ENCODE data around the gene PHF5A.

DNA sequence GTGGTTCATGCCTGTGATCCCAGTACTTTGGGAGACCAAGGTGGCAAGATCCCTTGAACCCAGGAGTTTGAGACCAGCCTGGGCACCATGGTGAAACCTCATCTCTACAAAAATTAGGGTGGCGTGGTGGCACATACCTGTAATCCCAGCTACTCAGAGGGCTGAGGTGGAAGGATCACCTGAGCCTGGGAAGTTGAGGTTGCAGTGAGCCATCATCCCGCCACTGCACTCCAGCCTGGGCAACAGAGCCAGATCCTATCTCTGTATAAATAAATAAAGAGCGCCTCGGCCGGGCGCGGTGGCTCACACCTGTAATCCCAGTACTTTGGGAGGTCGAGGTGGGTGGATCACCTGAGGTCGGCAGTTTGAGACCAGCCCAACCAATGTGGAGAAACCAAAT, 49.8 kb downstream of the PHF5A start:
- TF ChIP-seq POLR2AphosphoS5 (IDR thresholded peaks at IDR 0.05): no peak
- TF ChIP-seq, protein P1, sequence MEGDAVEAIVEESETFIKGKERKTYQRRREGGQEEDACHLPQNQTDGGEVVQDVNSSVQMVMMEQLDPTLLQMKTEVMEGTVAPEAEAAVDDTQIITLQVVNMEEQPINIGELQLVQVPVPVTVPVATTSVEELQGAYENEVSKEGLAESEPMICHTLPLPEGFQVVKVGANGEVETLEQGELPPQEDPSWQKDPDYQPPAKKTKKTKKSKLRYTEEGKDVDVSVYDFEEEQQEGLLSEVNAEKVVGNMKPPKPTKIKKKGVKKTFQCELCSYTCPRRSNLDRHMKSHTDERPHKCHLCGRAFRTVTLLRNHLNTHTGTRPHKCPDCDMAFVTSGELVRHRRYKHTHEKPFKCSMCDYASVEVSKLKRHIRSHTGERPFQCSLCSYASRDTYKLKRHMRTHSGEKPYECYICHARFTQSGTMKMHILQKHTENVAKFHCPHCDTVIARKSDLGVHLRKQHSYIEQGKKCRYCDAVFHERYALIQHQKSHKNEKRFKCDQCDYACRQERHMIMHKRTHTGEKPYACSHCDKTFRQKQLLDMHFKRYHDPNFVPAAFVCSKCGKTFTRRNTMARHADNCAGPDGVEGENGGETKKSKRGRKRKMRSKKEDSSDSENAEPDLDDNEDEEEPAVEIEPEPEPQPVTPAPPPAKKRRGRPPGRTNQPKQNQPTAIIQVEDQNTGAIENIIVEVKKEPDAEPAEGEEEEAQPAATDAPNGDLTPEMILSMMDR (IDR thresholded peaks at IDR 0.05): no peak
- TF ChIP-seq POLR2A (IDR thresholded peaks at IDR 0.05): no peak

All from breast epithelium (tissue), 3 donors.